ENCODE results near the gene ZBTB42.

ZBTB42 gene

DNA sequence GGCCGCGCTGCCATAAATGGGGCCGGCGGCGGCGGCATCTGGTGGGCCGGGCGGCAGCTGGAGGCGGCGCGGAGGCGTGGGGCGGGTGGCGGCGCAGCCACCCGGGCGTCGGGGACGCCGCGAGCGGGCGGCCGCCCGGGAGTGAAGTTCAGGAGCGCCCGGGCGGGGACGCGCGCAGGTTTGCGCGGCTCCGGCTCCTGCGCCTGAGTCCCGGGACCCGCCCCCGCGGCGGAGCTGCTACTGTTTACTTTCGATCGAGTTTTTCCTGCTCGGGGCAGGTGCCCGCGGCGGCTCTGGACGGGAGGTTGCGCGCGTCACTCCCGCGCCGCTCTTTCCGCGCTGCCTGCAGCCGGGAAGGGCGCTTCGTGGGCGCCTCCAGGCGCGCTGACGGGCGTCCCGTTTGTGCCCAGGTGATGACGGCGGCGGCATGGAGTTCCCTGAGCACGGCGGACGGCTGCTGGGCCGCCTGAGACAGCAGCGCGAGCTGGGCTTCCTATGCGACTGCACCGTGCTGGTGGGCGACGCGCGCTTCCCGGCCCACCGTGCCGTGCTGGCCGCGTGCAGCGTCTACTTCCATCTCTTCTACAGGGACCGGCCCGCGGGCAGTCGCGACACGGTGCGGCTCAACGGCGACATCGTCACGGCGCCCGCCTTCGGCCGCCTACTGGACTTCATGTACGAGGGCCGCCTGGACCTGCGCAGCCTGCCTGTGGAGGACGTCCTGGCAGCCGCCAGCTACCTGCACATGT, at the start of gene ZBTB42:
Gene ZBTB42, plus strand, starts transcription at position 331 of the 749 bp plus-strand sequence. Its CDS starts 97 bp downstream, at position 428.
- peak within 1 kb of the TSS; percentile 97 for H2AFZ ChIP-seq
- H3K4me1 ChIP-seq, result peaks cover 9% of the 10 kb centered on the region
- no peaks in the 10 kb centered on the region for H3K36me3 ChIP-seq (ENCODE audit: control insufficient read depth, insufficient read depth, low read length)
- H3K4me2 ChIP-seq (ENCODE audit: low read length), result peak within 1 kb of the TSS; percentile 84
- H3K79me2 ChIP-seq, result no peaks in the 10 kb centered on the region
- no peaks in the 10 kb centered on the region for H3K9me3 ChIP-seq (ENCODE audit: control insufficient read depth, low read length)
- peak within 1 kb of the TSS; percentile 82 for H3K27ac ChIP-seq
- TF ChIP-seq CTCF (IDR thresholded peaks at IDR 0.05), result no peak
- peak within 1 kb of the TSS; percentile 63 for H3K4me3 ChIP-seq (ENCODE audit: low read depth, low read length)
- no peak within 1 kb of the TSS for H3K9ac ChIP-seq
- H3K27me3 ChIP-seq (ENCODE audit: control insufficient read depth, insufficient read depth, low read length), result no peaks in the 10 kb centered on the region

DNA sequence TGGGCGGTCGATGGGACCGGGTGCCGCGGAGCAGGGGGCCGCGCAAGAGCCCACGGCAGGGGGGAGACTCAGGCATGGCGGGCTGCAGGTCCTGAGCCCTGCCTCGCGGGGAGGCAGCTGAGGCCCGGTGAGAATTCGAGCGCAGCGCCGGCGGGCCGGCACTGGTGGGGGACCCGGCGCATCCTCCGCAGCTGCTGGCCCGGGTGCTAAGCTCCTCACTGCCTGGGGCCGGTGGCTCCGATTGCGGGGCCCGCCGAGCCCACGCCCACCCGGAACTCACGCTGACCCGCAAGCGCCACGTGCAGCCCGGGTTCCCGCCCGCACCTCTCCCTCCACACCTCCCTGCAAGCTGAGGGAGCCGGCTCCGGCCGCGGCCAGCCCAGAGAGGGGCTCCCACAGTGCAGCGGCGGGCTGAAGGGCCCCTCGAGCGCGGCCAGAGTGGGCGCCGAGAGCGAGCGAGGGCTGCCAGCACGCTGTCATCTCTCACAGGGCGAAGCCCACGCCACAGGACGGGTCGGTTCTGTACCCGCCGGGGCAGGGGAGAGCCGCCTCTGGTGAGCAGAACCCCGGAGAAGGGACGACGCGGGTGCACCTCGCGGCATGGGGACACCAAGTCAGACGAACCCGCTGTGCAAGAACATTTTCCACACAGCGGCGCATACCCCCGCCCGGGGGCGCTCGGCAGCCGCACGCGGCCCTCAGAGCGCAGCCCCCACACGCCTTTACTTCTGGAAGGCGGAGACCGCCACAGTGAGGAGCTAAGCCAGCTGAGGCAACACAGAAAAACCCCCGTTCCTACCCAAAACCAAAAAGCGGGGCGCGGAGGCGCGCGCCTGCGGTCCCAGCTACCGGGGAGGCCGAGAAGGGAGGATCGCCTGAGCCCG, 49.1 kb upstream of the ZBTB42 start:
- Histone ChIP-seq H3K27ac (peak overlapping the region; percentile 49), H3K36me3 (ENCODE audit: control insufficient read depth, insufficient read depth, low read length) (no peaks in the 10 kb centered on the region), H3K9me3 (ENCODE audit: control insufficient read depth, low read length) (no peaks in the 10 kb centered on the region), H2AFZ (peak overlapping the region; percentile 82), H3K4me3 (ENCODE audit: low read depth, low read length) (peak overlapping the region; percentile 99), H3K4me1 (peaks cover 11% of the 10 kb centered on the region), H3K4me2 (ENCODE audit: low read length) (peak overlapping the region; percentile 79), H3K27me3 (ENCODE audit: control insufficient read depth, insufficient read depth, low read length) (no peaks in the 10 kb centered on the region), H3K9ac (no peak overlapping the region), H3K79me2 (peaks cover 3% of the 10 kb centered on the region)
- no peak for TF ChIP-seq CTCF (IDR thresholded peaks at IDR 0.05)

DNA sequence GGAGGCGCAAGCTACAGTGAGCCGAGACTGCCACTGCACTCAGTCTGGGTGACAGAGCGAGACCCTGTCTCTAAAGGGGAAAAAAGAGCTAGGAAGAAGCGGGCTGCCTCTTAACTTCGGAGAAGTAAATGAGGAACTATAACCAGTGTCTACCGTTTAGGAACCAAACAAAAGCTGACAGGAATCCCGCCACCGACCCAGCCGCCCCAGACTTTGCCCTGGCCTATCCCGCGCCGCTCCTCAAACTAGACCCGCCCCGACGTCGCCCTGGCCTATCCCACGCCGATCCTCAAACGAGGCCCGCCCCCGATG, 48.5 kb upstream of the ZBTB42 start:
- Histone ChIP-seq H3K4me1 (peaks cover 11% of the 10 kb centered on the region), H2AFZ (peak overlapping the region; percentile 82), H3K4me3 (ENCODE audit: low read depth, low read length) (peak overlapping the region; percentile 99), H3K9me3 (ENCODE audit: control insufficient read depth, low read length) (no peaks in the 10 kb centered on the region), H3K27me3 (ENCODE audit: control insufficient read depth, insufficient read depth, low read length) (no peaks in the 10 kb centered on the region), H3K9ac (no peak overlapping the region), H3K4me2 (ENCODE audit: low read length) (peak overlapping the region; percentile 79), H3K79me2 (peaks cover 3% of the 10 kb centered on the region), H3K36me3 (ENCODE audit: control insufficient read depth, insufficient read depth, low read length) (no peaks in the 10 kb centered on the region), H3K27ac (peak overlapping the region; percentile 49)
- no peak for TF ChIP-seq CTCF (IDR thresholded peaks at IDR 0.05)

- Histone ChIP-seq H3K9me3 (ENCODE audit: control insufficient read depth, low read length) (no peaks in the 10 kb centered on the region), H3K9ac (peak within 1 kb of the TSS; percentile 82), H3K27ac (peak within 1 kb of the TSS; percentile 49), H3K4me1 (peaks cover 11% of the 10 kb centered on the region), H3K79me2 (peaks cover 3% of the 10 kb centered on the region), H3K4me3 (ENCODE audit: low read depth, low read length) (peak within 1 kb of the TSS; percentile 99), H2AFZ (peak within 1 kb of the TSS; percentile 82), H3K4me2 (ENCODE audit: low read length) (peak within 1 kb of the TSS; percentile 95), H3K36me3 (ENCODE audit: control insufficient read depth, insufficient read depth, low read length) (no peaks in the 10 kb centered on the region), H3K27me3 (ENCODE audit: control insufficient read depth, insufficient read depth, low read length) (no peaks in the 10 kb centered on the region)
- TF ChIP-seq CTCF (IDR thresholded peaks at IDR 0.05), result no peak
Measured at GRCh38 chr14:104752735-104753527, 48.0 kb upstream of the ZBTB42 start, which contains the start of gene SIVA1. SIVA1 (plus strand) TSS chr14:104753147; CDS start chr14:104753202, 55 bp downstream.

All from parathyroid adenoma (tissue), 2 donors.